Activated naive CD8-positive, alpha-beta T cell treated with anti-CD3 and anti-CD28 coated beads for 36 hours (primary cell): ENCODE measurements around the gene CDSN. TPM values are rescaled to one million over a fixed set of nuclear protein-coding genes. Genes with fewer than 3 reads are reported as not detected.

Source experiments
- DNase-seq: peaks from one replicate; pipeline ENCODE4 v3.0.0; 2021
- H3K27ac Mint-ChIP-seq: one replicate; pipeline ENCODE4 v1.8.0; 2022; ENCODE audit warnings: mild to moderate bottlenecking, moderate library complexity, mixed read lengths
- H3K27me3 Mint-ChIP-seq: one replicate; pipeline ENCODE4 v1.8.0; 2022; ENCODE audit warnings: mild to moderate bottlenecking, mixed read lengths
- H3K36me3 Mint-ChIP-seq: one replicate; pipeline ENCODE4 v1.8.0; 2021; ENCODE audit warnings: mild to moderate bottlenecking, mixed read lengths
- H3K4me1 Mint-ChIP-seq: one replicate; pipeline ENCODE4 v1.8.0; 2021; ENCODE audit warnings: mixed read lengths
- H3K4me3 Mint-ChIP-seq: one replicate; pipeline ENCODE4 v1.8.0; 2022; ENCODE audit warnings: mild to moderate bottlenecking, moderate library complexity, mixed read lengths
- H3K9me3 Mint-ChIP-seq: one replicate; pipeline ENCODE4 v1.8.0; 2022; ENCODE audit warnings: mixed read lengths
- total RNA-seq, 2 experiments: library from RNA; stranded (reverse); gene quantifications; one replicate each; pipeline ENCODE4 v1.2.3, GENCODE V29; 2021

The CDSN gene
- total RNA-seq, 2 experiments from 2014 or later: not detected

DNA sequence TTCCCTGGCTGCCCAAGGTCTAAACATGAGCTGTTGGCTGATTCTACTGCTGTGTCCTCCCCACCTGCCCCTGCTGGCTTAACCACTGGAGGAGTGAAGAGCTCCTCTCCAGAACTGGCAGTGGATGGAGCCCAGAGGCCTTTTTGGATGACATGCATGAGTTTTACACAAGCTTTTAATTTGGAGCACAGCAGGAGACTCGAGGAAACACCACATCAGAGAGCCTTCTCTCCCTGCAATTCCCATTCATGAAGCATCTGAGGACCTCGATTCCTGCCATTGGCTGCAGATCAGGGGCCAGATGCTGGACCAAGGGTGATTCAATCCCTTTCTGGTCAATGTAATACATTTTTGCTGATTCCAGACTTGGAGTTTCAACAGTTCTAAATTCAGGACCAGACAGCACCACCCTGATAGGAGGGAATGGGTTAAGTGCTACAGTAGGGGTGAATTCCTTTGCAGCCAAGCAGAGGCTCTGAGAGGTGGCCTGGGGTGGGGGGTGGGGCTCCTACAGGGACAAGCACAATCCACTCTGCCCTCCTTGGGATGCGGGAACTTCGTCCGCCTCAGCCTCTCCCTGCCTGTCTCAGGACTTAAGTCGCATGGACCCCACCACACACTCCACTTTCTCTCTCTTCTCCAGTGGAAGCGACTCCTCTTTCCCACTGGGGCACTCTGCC, 6.2 kb downstream of the CDSN start:
- no peaks in the 10 kb centered on the region for H3K36me3 Mint-ChIP-seq
- no peak for DNase-seq
- H3K27me3 Mint-ChIP-seq: no peaks in the 10 kb centered on the region
- no peak overlapping the region for H3K4me3 Mint-ChIP-seq
- peaks cover 2% of the 10 kb centered on the region for H3K4me1 Mint-ChIP-seq
- H3K27ac Mint-ChIP-seq: no peak overlapping the region
- no peaks in the 10 kb centered on the region for H3K9me3 Mint-ChIP-seq

DNA sequence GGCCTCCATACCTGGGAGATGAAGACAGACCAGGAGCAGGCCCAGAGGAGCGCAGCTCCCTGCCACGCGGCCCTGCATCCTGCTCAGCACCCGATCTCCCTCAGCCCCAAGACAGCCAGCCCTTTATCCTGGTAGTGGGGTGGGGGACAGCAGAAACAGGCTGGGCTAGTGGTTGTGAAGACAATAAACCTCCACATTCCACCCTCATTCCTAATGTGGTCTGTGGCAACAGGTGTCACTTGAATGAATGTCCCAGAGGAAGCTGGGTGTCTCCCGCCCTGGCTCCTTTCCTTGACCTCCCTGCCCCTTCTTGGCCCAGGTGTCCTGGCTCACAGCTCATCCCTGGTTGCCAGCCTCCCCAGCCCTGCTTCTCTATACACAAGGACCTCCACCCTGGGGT, 7.8 kb downstream of the CDSN start, which contains the start of gene C6orf15:
Gene C6orf15 (minus strand): TSS at position 98 of the 400 bp plus-strand sequence. CDS start 20 bp downstream, at position 78.
- peaks cover 2% of the 10 kb centered on the region for H3K4me1 Mint-ChIP-seq
- H3K36me3 Mint-ChIP-seq: no peaks in the 10 kb centered on the region
- no peak for DNase-seq
- no peaks in the 10 kb centered on the region for H3K27me3 Mint-ChIP-seq
- H3K4me3 Mint-ChIP-seq: no peak within 1 kb of the TSS
- H3K9me3 Mint-ChIP-seq: no peaks in the 10 kb centered on the region
- no peak within 1 kb of the TSS for H3K27ac Mint-ChIP-seq

GRCh38 chr6:31111712-31112111, 8.5 kb downstream of the CDSN start:
- H3K27me3 Mint-ChIP-seq: no peaks in the 10 kb centered on the region
- no peaks in the 10 kb centered on the region for H3K9me3 Mint-ChIP-seq
- H3K4me3 Mint-ChIP-seq: no peak overlapping the region
- H3K27ac Mint-ChIP-seq: no peak overlapping the region
- H3K36me3 Mint-ChIP-seq: no peaks in the 10 kb centered on the region
- H3K4me1 Mint-ChIP-seq: peaks cover 2% of the 10 kb centered on the region
- DNase-seq: no peak

DNA sequence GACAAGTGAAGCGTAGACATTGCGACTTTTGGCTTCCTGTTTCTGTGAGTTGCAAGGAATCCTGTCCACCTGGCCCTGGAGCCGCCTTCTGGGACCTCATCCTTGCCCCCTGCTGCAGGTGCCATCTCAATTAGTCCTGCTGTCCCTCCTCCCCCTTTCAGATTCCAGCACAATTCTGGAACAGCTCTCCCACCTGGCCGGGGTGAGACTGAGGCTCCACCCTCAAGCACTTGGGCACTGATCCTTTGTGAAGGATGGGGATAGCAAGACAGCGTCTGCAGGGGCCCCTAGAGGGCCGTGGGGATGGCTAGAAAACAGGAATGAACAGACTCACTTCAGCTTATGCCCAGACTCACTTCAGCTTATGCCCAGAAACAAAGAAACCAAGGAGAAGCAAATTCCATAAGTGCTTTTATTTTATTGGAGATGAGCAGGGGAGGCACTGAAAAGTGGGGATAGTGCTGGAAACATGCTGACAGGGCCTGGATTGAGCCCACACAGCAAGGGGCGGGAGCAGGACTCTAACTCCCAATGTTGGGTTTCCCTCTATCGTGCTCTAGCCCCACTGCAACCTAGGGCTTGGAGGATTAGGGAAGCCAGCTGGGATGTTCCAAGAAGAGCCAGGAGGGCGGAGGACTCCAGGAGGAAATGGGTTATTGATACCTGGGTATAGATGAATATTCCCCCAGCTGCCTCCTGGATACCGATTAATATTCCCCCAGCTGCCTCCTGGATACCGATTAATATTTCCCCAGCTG, 9.2 kb downstream of the CDSN start:
- DNase-seq: no peak

DNA sequence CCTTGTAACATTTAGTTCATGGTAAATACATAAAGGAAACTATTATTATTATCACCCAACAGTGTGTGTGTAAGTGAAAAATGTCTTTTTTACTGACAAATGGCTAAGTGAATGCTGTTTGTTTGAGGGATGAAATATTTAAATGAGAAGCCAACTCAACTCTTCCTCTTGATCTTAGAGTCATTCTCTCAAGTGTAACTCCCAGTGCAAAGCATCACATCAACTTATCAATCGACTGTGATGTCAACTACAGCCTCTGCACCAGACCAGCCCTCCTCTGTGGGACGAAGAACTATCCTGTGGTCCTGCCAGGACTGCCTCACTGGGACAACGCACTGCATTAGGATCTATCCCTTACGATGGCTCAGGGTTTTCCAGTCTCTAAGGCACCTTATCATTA, 13.2 kb downstream of the CDSN start:
- H3K9me3 Mint-ChIP-seq: no peaks in the 10 kb centered on the region
- no peak overlapping the region for H3K27ac Mint-ChIP-seq
- no peaks in the 10 kb centered on the region for H3K27me3 Mint-ChIP-seq
- no peak for DNase-seq
- no peaks in the 10 kb centered on the region for H3K4me1 Mint-ChIP-seq
- no peaks in the 10 kb centered on the region for H3K36me3 Mint-ChIP-seq
- no peak overlapping the region for H3K4me3 Mint-ChIP-seq

More for the DNA sequence above, 9.2 kb downstream of the CDSN start:
- Mint-ChIP-seq H3K27ac (no peak overlapping the region), H3K27me3 (no peaks in the 10 kb centered on the region), H3K9me3 (no peaks in the 10 kb centered on the region), H3K4me3 (no peak overlapping the region), H3K4me1 (peaks cover 2% of the 10 kb centered on the region), H3K36me3 (no peaks in the 10 kb centered on the region)

- Mint-ChIP-seq H3K27ac (no peak overlapping the region), H3K4me3 (no peak overlapping the region), H3K9me3 (no peaks in the 10 kb centered on the region), H3K4me1 (no peaks in the 10 kb centered on the region), H3K36me3 (no peaks in the 10 kb centered on the region), H3K27me3 (no peaks in the 10 kb centered on the region)
- no peak for DNase-seq
These were observed 17.1 kb downstream of the CDSN start for GRCh38 chr6:31103136-31103535.

DNA sequence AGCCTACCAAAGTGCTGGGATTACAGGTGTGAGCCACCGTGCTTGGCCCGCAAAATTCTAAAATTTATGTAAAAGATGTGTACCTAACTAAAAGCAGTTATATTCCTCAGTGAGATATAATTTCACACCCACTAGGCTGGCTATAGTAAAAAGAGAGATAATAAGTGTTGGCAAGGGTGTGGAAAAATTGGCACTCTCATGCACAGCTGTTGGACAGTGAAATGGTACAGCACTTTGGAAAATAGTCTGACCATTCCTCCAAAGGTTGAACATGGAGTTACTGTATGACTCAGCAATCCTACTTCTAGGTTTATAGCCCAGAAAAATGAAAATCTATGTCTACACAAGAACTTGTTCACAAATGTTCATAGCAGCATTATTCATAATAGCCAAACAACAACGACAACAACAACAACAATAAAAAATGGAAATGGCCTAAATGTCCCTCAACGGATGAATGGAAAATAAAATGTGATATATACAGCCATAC, 21.8 kb downstream of the CDSN start:
- Mint-ChIP-seq H3K27ac (no peak overlapping the region), H3K36me3 (no peaks in the 10 kb centered on the region), H3K27me3 (no peaks in the 10 kb centered on the region), H3K4me1 (peaks cover 28% of the 10 kb centered on the region), H3K9me3 (no peaks in the 10 kb centered on the region), H3K4me3 (no peak overlapping the region)
- no peak for DNase-seq

- Mint-ChIP-seq H3K27me3 (no peaks in the 10 kb centered on the region), H3K4me3 (no peak overlapping the region), H3K36me3 (no peaks in the 10 kb centered on the region), H3K4me1 (peaks cover 28% of the 10 kb centered on the region), H3K9me3 (no peaks in the 10 kb centered on the region), H3K27ac (no peak overlapping the region)
- no peak for DNase-seq
These were observed 23.6 kb downstream of the CDSN start for GRCh38 chr6:31096656-31097055.

DNA sequence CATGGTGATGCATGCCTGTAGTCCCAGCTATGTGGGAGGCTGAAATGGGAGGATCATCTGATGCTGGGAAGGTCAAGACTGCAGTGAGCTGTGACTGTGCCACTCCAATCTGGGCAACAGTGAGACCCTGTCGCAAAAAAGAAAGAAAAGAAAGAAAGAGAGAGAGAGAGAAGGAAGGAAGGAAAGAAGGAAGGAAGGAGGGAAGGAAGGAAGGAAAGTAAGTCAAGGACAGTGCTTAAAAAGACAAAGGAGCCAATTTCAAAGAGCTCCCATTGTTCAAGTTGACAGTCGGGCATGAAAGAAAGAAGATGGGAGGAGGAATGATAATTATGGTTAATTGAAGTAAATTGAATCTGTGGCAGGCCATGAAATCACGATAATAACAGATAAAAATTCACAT, 24.0 kb downstream of the CDSN start:
- Mint-ChIP-seq H3K4me1 (peaks cover 28% of the 10 kb centered on the region), H3K27me3 (no peaks in the 10 kb centered on the region), H3K27ac (no peak overlapping the region), H3K9me3 (no peaks in the 10 kb centered on the region), H3K36me3 (no peaks in the 10 kb centered on the region), H3K4me3 (no peak overlapping the region)
- no peak for DNase-seq

DNA sequence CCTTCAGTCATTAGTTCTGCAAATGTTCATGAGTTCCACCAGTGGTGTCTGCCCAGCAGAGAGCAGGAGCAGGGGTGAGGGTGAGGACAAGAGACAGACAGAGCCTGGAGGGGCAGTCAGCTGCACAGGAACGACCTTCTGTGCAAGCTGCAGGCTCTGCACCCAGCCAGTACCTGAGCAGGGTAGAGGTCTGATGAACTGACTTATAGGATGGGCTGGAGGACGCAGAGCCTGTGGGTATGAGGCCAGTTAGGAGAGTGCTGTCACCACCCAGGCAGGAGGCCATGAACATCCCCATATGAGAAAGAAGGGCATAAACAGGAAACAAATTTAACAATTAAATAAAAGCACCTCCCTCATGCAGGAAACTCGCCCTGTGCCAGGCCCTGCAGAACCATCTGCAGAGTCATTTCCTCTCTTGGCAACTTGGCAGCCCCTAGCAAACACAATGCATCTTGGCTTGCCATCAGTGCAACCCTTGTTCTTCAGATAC, 25.8 kb downstream of the CDSN start:
- Mint-ChIP-seq H3K36me3 (no peaks in the 10 kb centered on the region), H3K27ac (peak overlapping the region; percentile 89), H3K27me3 (no peaks in the 10 kb centered on the region), H3K4me1 (peaks cover 28% of the 10 kb centered on the region), H3K4me3 (no peak overlapping the region), H3K9me3 (no peaks in the 10 kb centered on the region)
- DNase-seq: no peak

- H3K36me3 Mint-ChIP-seq: no peaks in the 10 kb centered on the region
- H3K27ac Mint-ChIP-seq: no peak overlapping the region
- H3K4me1 Mint-ChIP-seq: peaks cover 28% of the 10 kb centered on the region
- H3K4me3 Mint-ChIP-seq: no peak overlapping the region
- no peaks in the 10 kb centered on the region for H3K27me3 Mint-ChIP-seq
- no peaks in the 10 kb centered on the region for H3K9me3 Mint-ChIP-seq
- DNase-seq: no peak
These were observed 27.3 kb downstream of the CDSN start for GRCh38 chr6:31092769-31093505.

GRCh38 chr6:31092238-31092637, 28.0 kb downstream of the CDSN start:
- no peak for DNase-seq
- Mint-ChIP-seq H3K27ac (no peak overlapping the region), H3K4me1 (peaks cover 29% of the 10 kb centered on the region), H3K27me3 (no peaks in the 10 kb centered on the region), H3K4me3 (no peak overlapping the region), H3K36me3 (no peaks in the 10 kb centered on the region), H3K9me3 (no peaks in the 10 kb centered on the region)

DNA sequence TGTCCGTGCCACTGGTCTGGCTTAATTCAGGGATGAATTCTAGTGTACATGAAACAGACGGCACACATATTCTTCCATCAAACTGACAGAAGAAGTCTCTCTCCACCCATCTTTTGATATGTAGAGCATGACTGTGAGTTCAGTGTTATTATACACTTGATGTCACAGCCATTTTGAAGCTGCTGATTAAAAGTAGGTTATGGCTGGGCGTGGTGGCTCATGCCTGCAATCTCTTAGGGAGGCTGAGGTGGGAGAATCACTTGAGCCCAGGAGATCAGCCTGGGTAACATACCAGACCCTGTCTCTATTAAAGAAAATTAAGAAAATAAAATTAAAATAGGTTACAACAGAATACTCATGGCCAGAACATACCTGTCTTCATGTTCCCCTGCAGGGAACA, 28.6 kb downstream of the CDSN start:
- Mint-ChIP-seq H3K27me3 (no peaks in the 10 kb centered on the region), H3K36me3 (no peaks in the 10 kb centered on the region), H3K27ac (no peak overlapping the region), H3K9me3 (no peaks in the 10 kb centered on the region), H3K4me3 (no peak overlapping the region), H3K4me1 (peaks cover 29% of the 10 kb centered on the region)
- no peak for DNase-seq

GRCh38 chr6:31090973-31091364, 29.3 kb downstream of the CDSN start:
- DNase-seq: no peak
- peaks cover 1% of the 10 kb centered on the region for H3K27me3 Mint-ChIP-seq
- H3K4me3 Mint-ChIP-seq: no peak overlapping the region
- peaks cover 24% of the 10 kb centered on the region for H3K4me1 Mint-ChIP-seq
- no peaks in the 10 kb centered on the region for H3K9me3 Mint-ChIP-seq
- no peak overlapping the region for H3K27ac Mint-ChIP-seq
- no peaks in the 10 kb centered on the region for H3K36me3 Mint-ChIP-seq
